Duodenal mucosa (tissue), 2 donors: ENCODE measurements around the gene SLC6A2.

Experiments used
- H3K27ac ChIP-seq: one replicate; pipeline ENCODE4 v1.7.0; 2013; ENCODE audit warnings: low read depth, low read length
- H3K27me3 ChIP-seq, 2 donors: one replicate each; pipeline ENCODE4 v1.7.0; 2013; ENCODE audit warnings: low read length in 2 of 2, control low read depth in 1 of 2; ENCODE audit not compliant: insufficient read depth in 2 of 2, control insufficient read depth in 1 of 2
- H3K36me3 ChIP-seq, 2 donors: one replicate each; pipeline ENCODE4 v1.7.0; 2013; ENCODE audit warnings: low read length in 2 of 2, control low read depth in 1 of 2; ENCODE audit not compliant: insufficient read depth in 2 of 2, control insufficient read depth in 1 of 2
- H3K4me1 ChIP-seq, 2 donors: one replicate each; pipeline ENCODE4 v1.7.0; 2013; ENCODE audit warnings: low read length in 2 of 2, control low read depth in 1 of 2; ENCODE audit not compliant: insufficient read depth in 2 of 2, control insufficient read depth in 1 of 2
- H3K4me3 ChIP-seq, 2 donors: one replicate each; pipeline ENCODE4 v1.7.0; 2013; ENCODE audit warnings: low read length in 2 of 2, low read depth in 1 of 2
- H3K9ac ChIP-seq, 2 donors: one replicate each; pipeline ENCODE4 v1.7.0; 2013; ENCODE audit warnings: low read length in 2 of 2, low read depth in 1 of 2
- H3K9me3 ChIP-seq, 2 donors: one replicate each; pipeline ENCODE4 v1.7.0; 2013; ENCODE audit warnings: low read length in 2 of 2, control low read depth in 1 of 2; ENCODE audit not compliant: control insufficient read depth in 1 of 2

The SLC6A2 gene

DNA sequence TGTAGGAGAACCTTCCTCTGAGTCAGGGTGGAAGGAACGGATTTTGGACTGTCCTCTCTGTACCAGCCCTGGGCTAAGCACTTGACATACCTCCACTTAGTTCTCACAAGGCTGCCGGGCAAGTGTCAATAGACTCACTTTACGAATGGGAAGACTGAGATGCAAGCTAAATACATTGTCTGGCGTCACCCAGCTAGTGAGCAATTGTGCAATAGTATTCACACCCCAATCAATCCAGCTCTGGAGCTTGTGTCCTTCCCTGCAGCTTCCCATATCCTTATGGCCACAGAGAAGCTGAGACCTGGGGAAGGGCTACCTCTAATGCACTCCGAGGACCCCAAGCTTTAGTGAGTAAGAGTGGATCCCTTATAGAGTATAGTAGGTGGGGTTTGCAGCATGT lies 39.8 kb downstream of the SLC6A2 start:
- H3K27me3 ChIP-seq = no peaks in the 10 kb centered on the region
- H3K9me3 ChIP-seq = no peaks in the 10 kb centered on the region
- H3K36me3 ChIP-seq = no peaks in the 10 kb centered on the region
- H3K27ac ChIP-seq = no peak overlapping the region
- no peak overlapping the region for H3K9ac ChIP-seq
- no peak overlapping the region for H3K4me3 ChIP-seq
- H3K4me1 ChIP-seq = no peaks in the 10 kb centered on the region

GRCh38 chr16:55697867-55698266 lies 42.1 kb downstream of the SLC6A2 start:
- H3K27ac ChIP-seq = no peak overlapping the region
- H3K9ac ChIP-seq = no peak overlapping the region
- no peaks in the 10 kb centered on the region for H3K36me3 ChIP-seq
- H3K4me1 ChIP-seq = no peaks in the 10 kb centered on the region
- no peak overlapping the region for H3K4me3 ChIP-seq
- no peaks in the 10 kb centered on the region for H3K9me3 ChIP-seq
- peaks cover 0 to under 1% of the 10 kb centered on the region in 2 donors for H3K27me3 ChIP-seq

DNA sequence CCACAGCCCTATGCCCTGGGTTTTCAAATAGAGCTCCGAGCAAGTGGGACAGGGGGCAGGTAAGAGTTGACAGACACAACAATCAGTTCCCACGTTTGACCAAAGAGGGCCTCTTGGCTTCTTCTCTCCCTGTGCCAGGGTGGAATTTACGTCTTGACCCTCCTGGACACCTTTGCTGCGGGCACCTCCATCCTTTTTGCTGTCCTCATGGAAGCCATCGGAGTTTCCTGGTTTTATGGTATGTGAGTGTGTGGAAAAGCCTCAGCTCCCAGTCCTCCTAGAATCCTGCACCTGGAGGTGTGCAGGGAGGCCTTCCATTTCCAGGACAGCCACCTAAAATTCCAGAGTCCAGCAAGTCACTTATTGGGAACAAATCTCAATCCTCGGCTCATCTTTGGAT lies 42.5 kb downstream of the SLC6A2 start:
- no peak overlapping the region for H3K4me3 ChIP-seq
- no peaks in the 10 kb centered on the region for H3K9me3 ChIP-seq
- peaks cover 0 to 4% of the 10 kb centered on the region in 2 donors for H3K27me3 ChIP-seq
- H3K36me3 ChIP-seq = no peaks in the 10 kb centered on the region
- no peak overlapping the region for H3K9ac ChIP-seq
- H3K4me1 ChIP-seq = no peaks in the 10 kb centered on the region
- no peak overlapping the region for H3K27ac ChIP-seq

DNA sequence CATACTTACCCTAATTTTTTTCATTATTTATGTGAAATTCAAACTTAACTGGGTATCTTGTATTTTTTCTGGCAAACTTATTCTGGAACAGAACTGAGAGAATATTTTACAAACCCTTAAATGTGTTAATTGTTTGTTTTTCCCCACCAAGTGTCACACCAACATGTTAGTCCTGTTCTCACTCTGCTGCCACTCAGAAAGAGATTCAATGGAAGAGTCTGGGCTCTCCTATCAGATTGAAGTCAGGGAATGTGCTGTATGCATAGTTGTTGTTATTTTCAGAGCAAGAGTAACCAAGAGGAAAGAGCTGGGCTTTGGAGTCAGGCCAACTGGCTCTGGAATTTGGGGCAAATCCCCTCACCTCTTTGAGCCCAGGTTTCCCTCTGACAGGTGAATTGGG lies 43.2 kb downstream of the SLC6A2 start:
- Histone ChIP-seq H3K4me3 (no peak overlapping the region), H3K4me1 (no peaks in the 10 kb centered on the region), H3K9me3 (no peaks in the 10 kb centered on the region), H3K36me3 (no peaks in the 10 kb centered on the region), H3K9ac (no peak overlapping the region), H3K27me3 (peaks cover 0 to 4% of the 10 kb centered on the region in 2 donors), H3K27ac (no peak overlapping the region)

GRCh38 chr16:55699616-55700015 lies 43.8 kb downstream of the SLC6A2 start:
- Histone ChIP-seq H3K4me3 (no peak overlapping the region), H3K27me3 (peaks cover 0 to 4% of the 10 kb centered on the region in 2 donors), H3K36me3 (no peaks in the 10 kb centered on the region), H3K9me3 (no peaks in the 10 kb centered on the region), H3K9ac (no peak overlapping the region), H3K4me1 (no peaks in the 10 kb centered on the region), H3K27ac (no peak overlapping the region)

- Histone ChIP-seq H3K27me3 (peaks cover 0 to 4% of the 10 kb centered on the region in 2 donors), H3K9me3 (no peaks in the 10 kb centered on the region), H3K9ac (no peak overlapping the region), H3K27ac (no peak overlapping the region), H3K36me3 (no peaks in the 10 kb centered on the region), H3K4me3 (no peak overlapping the region), H3K4me1 (no peaks in the 10 kb centered on the region)
Observed at GRCh38 chr16:55700067-55700466, 44.3 kb downstream of the SLC6A2 start.

DNA sequence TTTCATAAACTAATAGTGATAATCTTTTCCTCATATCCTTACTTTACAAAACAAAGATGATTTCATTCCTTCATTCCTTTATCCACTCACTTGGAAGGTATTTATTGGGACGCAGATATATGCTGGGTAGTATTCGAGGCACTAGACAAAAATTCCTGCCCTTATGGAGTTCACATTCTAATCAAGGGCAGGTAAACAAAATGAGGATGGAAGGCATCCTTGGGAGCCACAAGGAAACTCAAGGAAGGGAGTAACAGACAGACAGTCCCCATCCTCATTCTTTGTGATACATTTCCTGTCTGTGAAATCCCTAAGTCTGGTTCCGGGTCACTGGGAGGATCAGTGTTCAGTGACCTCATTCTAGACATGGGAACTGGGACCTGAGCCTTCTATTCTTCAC lies 45.2 kb downstream of the SLC6A2 start:
- Histone ChIP-seq H3K4me3 (no peak overlapping the region), H3K36me3 (no peaks in the 10 kb centered on the region), H3K9me3 (no peaks in the 10 kb centered on the region), H3K9ac (no peak overlapping the region), H3K4me1 (no peaks in the 10 kb centered on the region), H3K27ac (no peak overlapping the region), H3K27me3 (peaks cover 0 to 4% of the 10 kb centered on the region in 2 donors)

DNA sequence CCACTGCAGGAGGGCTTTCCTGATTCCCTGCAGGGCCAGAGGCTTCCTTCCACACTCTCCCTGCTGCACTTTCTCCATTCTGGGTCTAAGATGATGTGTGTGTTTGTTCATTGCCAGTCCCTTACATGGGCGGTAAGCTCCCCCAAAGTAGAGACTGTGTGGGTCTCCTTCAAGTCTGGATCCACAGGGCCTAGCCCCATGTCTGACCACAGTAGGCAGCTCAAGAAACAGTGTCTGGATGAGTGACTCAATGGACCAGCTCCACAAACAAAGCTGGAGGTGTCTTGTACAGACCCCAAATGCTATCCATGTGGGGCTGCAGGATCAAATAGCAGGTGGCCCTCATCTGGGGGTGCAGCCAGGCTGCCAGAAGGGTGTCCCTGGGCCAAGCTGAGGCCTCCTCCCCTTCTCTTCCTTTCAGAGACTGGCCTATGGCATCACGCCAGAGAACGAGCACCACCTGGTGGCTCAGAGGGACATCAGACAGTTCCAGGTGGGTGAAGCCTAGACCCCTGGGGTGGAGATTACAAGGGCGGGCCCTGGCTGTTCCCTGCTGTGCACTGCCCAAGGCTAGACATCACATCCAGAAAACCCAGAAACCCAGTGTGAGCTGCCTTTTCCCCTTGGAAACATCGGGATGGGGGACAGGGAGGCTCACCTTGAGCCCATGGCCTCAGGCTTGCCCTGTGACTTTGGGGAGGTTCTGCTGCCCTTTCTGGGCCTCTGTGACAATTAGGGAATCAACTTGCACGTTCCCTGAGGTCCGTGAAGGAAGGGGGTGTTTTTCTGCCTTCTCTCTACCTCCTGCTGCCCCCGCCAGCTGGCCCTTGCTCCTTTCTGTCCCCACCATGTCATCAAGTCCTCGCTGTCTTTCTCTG lies 45.9 kb downstream of the SLC6A2 start:
- no peaks in the 10 kb centered on the region for H3K36me3 ChIP-seq
- H3K9me3 ChIP-seq = no peaks in the 10 kb centered on the region
- H3K9ac ChIP-seq = no peak overlapping the region
- H3K4me1 ChIP-seq = no peaks in the 10 kb centered on the region
- H3K4me3 ChIP-seq = no peak overlapping the region
- H3K27ac ChIP-seq = no peak overlapping the region
- H3K27me3 ChIP-seq = peaks cover 0 to 4% of the 10 kb centered on the region in 2 donors

GRCh38 chr16:55703003-55704001 lies 47.5 kb downstream of the SLC6A2 start:
- H3K4me3 ChIP-seq = no peak overlapping the region
- H3K4me1 ChIP-seq = no peaks in the 10 kb centered on the region
- peaks cover 0 to 4% of the 10 kb centered on the region in 2 donors for H3K27me3 ChIP-seq
- H3K36me3 ChIP-seq = no peaks in the 10 kb centered on the region
- no peak overlapping the region for H3K27ac ChIP-seq
- no peaks in the 10 kb centered on the region for H3K9me3 ChIP-seq
- no peak overlapping the region for H3K9ac ChIP-seq
